Loucy (cell line): Measurements from ENCODE around the gene RAB14.

Source experiments
- H2AFZ ChIP-seq: fragments of 200-600 bp; sonication (generic); 2 replicates; pipeline ENCODE4 v1.6.0; 2016; ENCODE audit warnings: antibody characterized with exemption, mild to moderate bottlenecking, low read length, moderate library complexity
- H3F3A ChIP-seq: fragments of 200-600 bp; 2 replicates; pipeline ENCODE4 v1.6.0; 2016; ENCODE audit warnings: antibody characterized with exemption, low read depth, mild to moderate bottlenecking
- H3K27me3 ChIP-seq: fragments of 200-600 bp; sonication (generic); 2 replicates; pipeline ENCODE4 v1.6.1; 2014; ENCODE audit warnings: low read length, mild to moderate bottlenecking; ENCODE audit not compliant: insufficient read depth, poor library complexity, severe bottlenecking
- H3K36me3 ChIP-seq: fragments of 200-600 bp; sonication (generic); 2 replicates; pipeline ENCODE4 v1.6.1; 2016; ENCODE audit warnings: low read length; ENCODE audit not compliant: insufficient read depth
- H3K4me1 ChIP-seq: fragments of 200-600 bp; sonication (generic); 2 replicates; pipeline ENCODE4 v1.5.1; 2014; ENCODE audit warnings: low read length, mild to moderate bottlenecking; ENCODE audit not compliant: insufficient read depth, poor library complexity, severe bottlenecking
- H3K4me2 ChIP-seq: fragments of 200-600 bp; sonication (generic); 2 replicates; pipeline ENCODE4 v1.6.0; 2014; ENCODE audit warnings: antibody characterized with exemption, low read length, low read depth, mild to moderate bottlenecking; ENCODE audit not compliant: poor library complexity, severe bottlenecking
- H3K4me3 ChIP-seq: fragments of 200-600 bp; sonication (generic); 2 replicates; pipeline ENCODE4 v1.5.1; 2014; ENCODE audit warnings: low read length, mild to moderate bottlenecking, mixed read lengths; ENCODE audit not compliant: poor library complexity, severe bottlenecking
- H3K79me2 ChIP-seq: fragments of 200-600 bp; sonication (generic); 2 replicates; pipeline ENCODE4 v1.6.1; 2014; ENCODE audit warnings: low read length; ENCODE audit not compliant: insufficient read depth
- H3K9ac ChIP-seq: fragments of 200-600 bp; sonication (generic); 2 replicates; pipeline ENCODE4 v1.6.0; 2014; ENCODE audit warnings: mild to moderate bottlenecking, low read depth, low read length, moderate library complexity; ENCODE audit not compliant: poor library complexity, severe bottlenecking
- H3K9me2 ChIP-seq: fragments of 200-600 bp; sonication (generic); replicated peaks from 2 replicates; pipeline ENCODE4 v1.6.1; 2016; ENCODE audit warnings: low read depth, low read length, mixed read lengths
- H3K9me3 ChIP-seq: fragments of 200-600 bp; sonication (generic); 2 replicates; pipeline ENCODE4 v1.6.1; 2014; ENCODE audit warnings: mild to moderate bottlenecking, antibody characterized with exemption, low read length, low read depth; ENCODE audit not compliant: insufficient read depth
- H4K20me1 ChIP-seq: fragments of 200-600 bp; sonication (generic); 2 replicates; pipeline ENCODE4 v1.6.0; 2014; ENCODE audit warnings: antibody characterized with exemption, low read length, mild to moderate bottlenecking; ENCODE audit not compliant: insufficient read depth, poor library complexity, severe bottlenecking
- CTCF ChIP-seq: fragments of 200-600 bp; sonication (generic); conservative IDR thresholded peaks from 2 replicates; pipeline ENCODE4 v1.5.1; 2014; ENCODE audit warnings: mild to moderate bottlenecking, antibody characterized with exemption, low read length
- EZH2phosphoT487 ChIP-seq: fragments of 200-600 bp; IDR thresholded peaks from 2 replicates; pipeline ENCODE4 v1.6.1; 2018; ENCODE audit warnings: antibody characterized with exemption, mild to moderate bottlenecking, moderate library complexity, borderline replicate concordance

The RAB14 gene

GRCh38 chr9:121221664-121222055, 20.0 kb upstream of the RAB14 start:
- Histone ChIP-seq H3K79me2 (no peaks in the 10 kb centered on the region), H2AFZ (no peak overlapping the region), H3K4me2 (no peak overlapping the region), H3K9ac (no peak overlapping the region), H3K9me2 (no peaks in the 10 kb centered on the region), H4K20me1 (no peaks in the 10 kb centered on the region), H3K9me3 (no peaks in the 10 kb centered on the region), H3K27me3 (no peaks in the 10 kb centered on the region), H3K36me3 (no peaks in the 10 kb centered on the region), H3K4me1 (peaks cover 3% of the 10 kb centered on the region), H3F3A (no peaks in the 10 kb centered on the region), H3K4me3 (no peak overlapping the region)
- TF ChIP-seq EZH2phosphoT487: no peak
- TF ChIP-seq CTCF: no peak

- Histone ChIP-seq H3K9me2 (no peaks in the 10 kb centered on the region), H2AFZ (no peak overlapping the region), H3K4me1 (peaks cover 8% of the 10 kb centered on the region), H3K4me2 (no peak overlapping the region), H3K4me3 (no peak overlapping the region), H3K79me2 (no peaks in the 10 kb centered on the region), H3K36me3 (no peaks in the 10 kb centered on the region), H3K9ac (no peak overlapping the region), H3K9me3 (no peaks in the 10 kb centered on the region), H3K27me3 (no peaks in the 10 kb centered on the region), H3F3A (no peaks in the 10 kb centered on the region), H4K20me1 (no peaks in the 10 kb centered on the region)
- TF ChIP-seq EZH2phosphoT487: no peak
- TF ChIP-seq CTCF: no peak
Observed at GRCh38 chr9:121220996-121221663, 19.5 kb upstream of the RAB14 start.

GRCh38 chr9:121219530-121219929, 17.9 kb upstream of the RAB14 start:
- no peak overlapping the region for H3K4me2 ChIP-seq
- no peaks in the 10 kb centered on the region for H3K9me3 ChIP-seq
- peaks cover 11% of the 10 kb centered on the region for H3K4me1 ChIP-seq
- no peaks in the 10 kb centered on the region for H4K20me1 ChIP-seq
- no peak overlapping the region for H3K4me3 ChIP-seq
- no peaks in the 10 kb centered on the region for H3K36me3 ChIP-seq
- H3K9me2 ChIP-seq: no peaks in the 10 kb centered on the region
- TF ChIP-seq CTCF (no peak), EZH2phosphoT487 (no peak)
- H3K9ac ChIP-seq: no peak overlapping the region
- H3K79me2 ChIP-seq: no peaks in the 10 kb centered on the region
- no peak overlapping the region for H2AFZ ChIP-seq
- H3F3A ChIP-seq: no peaks in the 10 kb centered on the region
- no peaks in the 10 kb centered on the region for H3K27me3 ChIP-seq
